C4-2B (cell line): ENCODE data around the gene BCLAF3.

Experiments
- ZFX ChIP-seq: fragments of 450-650 bp; IDR thresholded peaks from 2 replicates; pipeline ENCODE4 v1.6.1; 2017
- TF ChIP-seq, protein P1 (sequence below): fragments of 450-650 bp; conservative IDR thresholded peaks from 2 replicates; pipeline ENCODE4 v1.5.1; 2017; ENCODE audit warnings: mild to moderate bottlenecking

GRCh38 chrX:20019672-20020365, 29.0 kb upstream of the BCLAF3 start:
- TF ChIP-seq, protein P1, sequence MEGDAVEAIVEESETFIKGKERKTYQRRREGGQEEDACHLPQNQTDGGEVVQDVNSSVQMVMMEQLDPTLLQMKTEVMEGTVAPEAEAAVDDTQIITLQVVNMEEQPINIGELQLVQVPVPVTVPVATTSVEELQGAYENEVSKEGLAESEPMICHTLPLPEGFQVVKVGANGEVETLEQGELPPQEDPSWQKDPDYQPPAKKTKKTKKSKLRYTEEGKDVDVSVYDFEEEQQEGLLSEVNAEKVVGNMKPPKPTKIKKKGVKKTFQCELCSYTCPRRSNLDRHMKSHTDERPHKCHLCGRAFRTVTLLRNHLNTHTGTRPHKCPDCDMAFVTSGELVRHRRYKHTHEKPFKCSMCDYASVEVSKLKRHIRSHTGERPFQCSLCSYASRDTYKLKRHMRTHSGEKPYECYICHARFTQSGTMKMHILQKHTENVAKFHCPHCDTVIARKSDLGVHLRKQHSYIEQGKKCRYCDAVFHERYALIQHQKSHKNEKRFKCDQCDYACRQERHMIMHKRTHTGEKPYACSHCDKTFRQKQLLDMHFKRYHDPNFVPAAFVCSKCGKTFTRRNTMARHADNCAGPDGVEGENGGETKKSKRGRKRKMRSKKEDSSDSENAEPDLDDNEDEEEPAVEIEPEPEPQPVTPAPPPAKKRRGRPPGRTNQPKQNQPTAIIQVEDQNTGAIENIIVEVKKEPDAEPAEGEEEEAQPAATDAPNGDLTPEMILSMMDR: no peak
- TF ChIP-seq ZFX: no peak
